OCI-LY7 (cell line): ENCODE results near the gene CAP1. TPM values are rescaled to one million over a fixed set of nuclear protein-coding genes. Genes with fewer than 3 reads are reported as not detected.

Experiments
- BruUV-seq: library from RNA; stranded (reverse); fragments of 400-500 nt; replicated peaks from 2 replicates; lab custom pipeline; 2021; lab: Mats Ljungman, UMichigan
- CTCF ChIA-PET: fragments of 300-600 bp; sonication (Branson Sonifier 250); formaldehyde crosslinking; loops from one replicate; lab custom pipeline; 2022; ENCODE audit warnings: antibody characterized with exemption; ENCODE audit not compliant: unreplicated experiment; lab: Charles Lee
- POLR2A ChIA-PET: fragments of 300-600 bp; sonication (Branson Sonifier 250); formaldehyde crosslinking; loops from one replicate; lab custom pipeline; 2022; ENCODE audit warnings: antibody characterized with exemption; lab: Charles Lee
- DNase-seq: peaks from one replicate; pipeline ENCODE4 v3.0.0-alpha.2; 2015; ENCODE audit warnings: low spot score
- H2AFZ ChIP-seq: fragments of 200-600 bp; sonication (generic), shearing (Covaris generic); 2 replicates; pipeline ENCODE4 v1.6.1; 2014; ENCODE audit warnings: mild to moderate bottlenecking, antibody characterized with exemption, low read length, moderate library complexity
- H3K27ac ChIP-seq: fragments of 200-600 bp; sonication (generic); 2 replicates; pipeline ENCODE4 v1.5.1; 2014; ENCODE audit warnings: mixed run types, low read depth, mild to moderate bottlenecking, moderate library complexity, low read length, inconsistent platforms; ENCODE audit not compliant: poor library complexity, severe bottlenecking
- H3K36me3 ChIP-seq: fragments of 200-600 bp; sonication (generic); 2 replicates; pipeline ENCODE4 v1.6.1; 2014; ENCODE audit warnings: mild to moderate bottlenecking, antibody characterized with exemption, low read length, moderate library complexity, mixed read lengths; ENCODE audit not compliant: insufficient read depth
- H3K4me1 ChIP-seq: fragments of 200-600 bp; sonication (generic); 2 replicates; pipeline ENCODE4 v1.5.1; 2014; ENCODE audit warnings: mild to moderate bottlenecking, low read length; ENCODE audit not compliant: insufficient read depth, poor library complexity, severe bottlenecking
- H3K4me2 ChIP-seq: fragments of 200-600 bp; sonication (generic); 2 replicates; pipeline ENCODE4 v1.6.1; 2014; ENCODE audit warnings: mild to moderate bottlenecking, low read length
- H3K4me3 ChIP-seq: fragments of 200-600 bp; sonication (generic); 2 replicates; pipeline ENCODE4 v1.5.1; 2014; ENCODE audit warnings: mild to moderate bottlenecking, low read depth, low read length; ENCODE audit not compliant: poor library complexity, severe bottlenecking
- H3K79me2 ChIP-seq: fragments of 200-600 bp; sonication (generic); 2 replicates; pipeline ENCODE4 v1.6.1; 2016; ENCODE audit warnings: low read depth, mild to moderate bottlenecking, low read length, moderate library complexity, mixed read lengths; ENCODE audit not compliant: insufficient read depth
- H3K9me2 ChIP-seq: fragments of 200-600 bp; sonication (generic); 2 replicates; pipeline ENCODE4 v1.6.1; 2016; ENCODE audit warnings: mild to moderate bottlenecking, low read length, mixed read lengths; ENCODE audit not compliant: insufficient read depth
- H3K9me3 ChIP-seq: fragments of 200-600 bp; sonication (generic); 2 replicates; pipeline ENCODE4 v1.6.1; 2014; ENCODE audit warnings: mild to moderate bottlenecking, mixed run types, low read length, mixed read lengths
- H4K20me1 ChIP-seq: fragments of 200-600 bp; sonication (generic); 2 replicates; pipeline ENCODE4 v1.6.1; 2014; ENCODE audit warnings: mild to moderate bottlenecking, antibody characterized with exemption, low read length, moderate library complexity, mixed read lengths; ENCODE audit not compliant: insufficient read depth
- EZH2phosphoT487 ChIP-seq: fragments of 200-600 bp; sonication (generic); IDR thresholded peaks from 2 replicates; pipeline ENCODE4 v1.6.1; 2018; ENCODE audit warnings: low read depth, borderline replicate concordance, mild to moderate bottlenecking, mixed run types, antibody characterized with exemption, low read length, moderate library complexity, mixed read lengths
- intact Hi-C: fragments of 100-400 bp; cut with micrococcal nuclease; formaldehyde crosslinking; loops from one replicate; pipeline ENCODE4 v1.10.0; 2022; ENCODE audit not compliant: unreplicated experiment
- total RNA-seq, 2 experiments: library from RNA; depleted of rRNA in 1 of 2; stranded (reverse); fragments of >200 nt in 1 of 2; shearing (Covaris generic) in 1 of 2; gene quantifications; 2 replicates each; pipeline ENCODE4 v1.2.3, GENCODE V29; 2014 to 2022
- TF ChIP-seq, protein P1 (sequence below): fragments of 200-600 bp; sonication (generic); conservative IDR thresholded peaks from 2 replicates; pipeline ENCODE4 v1.5.1; 2014; ENCODE audit warnings: mild to moderate bottlenecking, antibody characterized with exemption, low read length, moderate library complexity, mixed read lengths

CAP1 gene
- total RNA-seq, 2 experiments from 2014 or later = 193 to 296 TPM

DNA sequence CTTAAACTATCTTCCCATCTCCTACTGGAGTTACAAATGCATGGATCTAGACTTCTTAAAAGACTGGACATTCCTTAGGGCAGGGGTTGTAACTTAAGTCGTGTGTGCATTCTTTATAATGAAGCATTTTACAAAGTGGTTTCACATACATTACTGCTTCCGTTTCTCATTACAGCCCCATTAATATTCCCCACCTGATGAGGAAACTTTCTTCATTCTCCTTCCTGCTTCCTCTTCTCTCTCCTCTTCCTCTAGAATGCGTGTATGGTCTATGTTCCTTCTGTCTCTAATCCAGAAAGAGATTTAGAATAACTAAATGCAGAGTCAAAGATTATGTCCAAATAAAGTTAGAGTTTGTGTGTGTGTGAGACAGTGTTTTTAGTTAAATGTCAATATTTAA is 1.8 kb upstream of the CAP1 start:
- ChIA-PET CTCF (interaction anchor here (2.1 kb wide), 1 partner anchor 119 kb away, joined by 5 read pairs; no protein-coding TSS in a partner anchor), POLR2A (interaction anchor here (0.6 to 3.9 kb wide), 5 partner anchors 12 to 946 kb away, joined by 3 to 54 read pairs (median 4); no protein-coding TSS in a partner anchor)
- peak overlapping the region; percentile 56; the same call in 1 of the 2 replicates for H2AFZ ChIP-seq
- H3K4me2 ChIP-seq = peak overlapping the region; percentile 91
- peaks cover 30% of the 10 kb centered on the region for H3K79me2 ChIP-seq
- no peaks in the 10 kb centered on the region for H3K9me2 ChIP-seq
- no TSS peak for BruUV-seq
- H3K27ac ChIP-seq = peak overlapping the region; percentile 99
- no peak for TF ChIP-seq EZH2phosphoT487
- TF ChIP-seq, protein P1, sequence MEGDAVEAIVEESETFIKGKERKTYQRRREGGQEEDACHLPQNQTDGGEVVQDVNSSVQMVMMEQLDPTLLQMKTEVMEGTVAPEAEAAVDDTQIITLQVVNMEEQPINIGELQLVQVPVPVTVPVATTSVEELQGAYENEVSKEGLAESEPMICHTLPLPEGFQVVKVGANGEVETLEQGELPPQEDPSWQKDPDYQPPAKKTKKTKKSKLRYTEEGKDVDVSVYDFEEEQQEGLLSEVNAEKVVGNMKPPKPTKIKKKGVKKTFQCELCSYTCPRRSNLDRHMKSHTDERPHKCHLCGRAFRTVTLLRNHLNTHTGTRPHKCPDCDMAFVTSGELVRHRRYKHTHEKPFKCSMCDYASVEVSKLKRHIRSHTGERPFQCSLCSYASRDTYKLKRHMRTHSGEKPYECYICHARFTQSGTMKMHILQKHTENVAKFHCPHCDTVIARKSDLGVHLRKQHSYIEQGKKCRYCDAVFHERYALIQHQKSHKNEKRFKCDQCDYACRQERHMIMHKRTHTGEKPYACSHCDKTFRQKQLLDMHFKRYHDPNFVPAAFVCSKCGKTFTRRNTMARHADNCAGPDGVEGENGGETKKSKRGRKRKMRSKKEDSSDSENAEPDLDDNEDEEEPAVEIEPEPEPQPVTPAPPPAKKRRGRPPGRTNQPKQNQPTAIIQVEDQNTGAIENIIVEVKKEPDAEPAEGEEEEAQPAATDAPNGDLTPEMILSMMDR = no peak
- H3K9me3 ChIP-seq = no peaks in the 10 kb centered on the region
- intact Hi-C loops = loop anchor here (2.0 kb wide), 1 partner anchor 42 kb away; no protein-coding TSS in a partner anchor
- peaks cover 19% of the 10 kb centered on the region for H3K36me3 ChIP-seq
- H3K4me3 ChIP-seq = peak overlapping the region; percentile 96
- H4K20me1 ChIP-seq = peaks cover 16% of the 10 kb centered on the region; the same call in 1 of the 2 replicates
- H3K4me1 ChIP-seq = peaks cover 50% of the 10 kb centered on the region
- peak; percentile 34 for DNase-seq

DNA sequence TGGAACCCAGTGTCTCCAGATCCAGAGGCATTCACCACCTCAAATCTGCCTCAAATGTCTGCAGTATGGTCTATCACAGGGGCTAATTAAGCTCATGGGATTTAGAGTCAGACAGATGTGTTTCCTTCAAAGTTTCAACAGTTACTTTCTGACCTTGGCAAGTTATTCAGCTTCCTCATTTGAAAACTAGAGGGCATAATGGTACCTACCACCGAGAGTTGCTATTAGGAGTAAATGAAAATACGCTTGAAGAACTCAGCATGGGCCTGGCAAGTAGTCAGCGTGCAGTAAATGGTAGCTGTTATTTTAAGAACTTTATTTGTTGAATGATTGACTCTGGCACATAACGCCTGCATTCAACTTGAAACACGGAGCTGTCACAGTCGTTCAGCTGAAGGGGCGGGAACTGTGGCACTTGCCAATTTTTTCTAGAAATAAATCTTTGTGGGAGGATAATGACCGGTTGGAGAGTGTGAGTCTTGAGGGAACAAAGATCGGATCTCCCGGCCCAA is 1.2 kb upstream of the CAP1 start:
- peak overlapping the region; percentile 91 for H3K4me2 ChIP-seq
- POLR2A ChIA-PET = interaction anchor here (0.6 to 3.9 kb wide), 8 partner anchors 11 to 1050 kb away, joined by 3 to 54 read pairs (median 4); no protein-coding TSS in a partner anchor
- H3K36me3 ChIP-seq = peaks cover 25% of the 10 kb centered on the region
- H3K4me3 ChIP-seq = peak overlapping the region; percentile 96
- H2AFZ ChIP-seq = peak overlapping the region; percentile 56; the same call in 1 of the 2 replicates
- H4K20me1 ChIP-seq = peaks cover 20% of the 10 kb centered on the region; the same call in 1 of the 2 replicates
- peak overlapping the region; percentile 99 for H3K27ac ChIP-seq
- H3K79me2 ChIP-seq = peaks cover 36% of the 10 kb centered on the region
- H3K9me3 ChIP-seq = no peaks in the 10 kb centered on the region
- H3K9me2 ChIP-seq = no peaks in the 10 kb centered on the region
- CTCF ChIA-PET = interaction anchor here (1.0 to 2.1 kb wide), 2 partner anchors 21 to 120 kb away, joined by 3 to 5 read pairs; no protein-coding TSS in a partner anchor
- no TSS peak for BruUV-seq
- peak; percentile 88 for DNase-seq
- TF ChIP-seq, protein P1 = peak; percentile 72
- TF ChIP-seq EZH2phosphoT487 = no peak
- H3K4me1 ChIP-seq = peaks cover 56% of the 10 kb centered on the region
- intact Hi-C loops = loop anchor here (2.0 kb wide), 1 partner anchor 42 kb away; no protein-coding TSS in a partner anchor
